ENCODE measurements around the gene MMUT.
"Not testable (repeated sequence)": the region's sequence is repeated elsewhere in the genome, so short reads cannot be mapped to it uniquely, and the experiment has no call there.

The MMUT gene

DNA sequence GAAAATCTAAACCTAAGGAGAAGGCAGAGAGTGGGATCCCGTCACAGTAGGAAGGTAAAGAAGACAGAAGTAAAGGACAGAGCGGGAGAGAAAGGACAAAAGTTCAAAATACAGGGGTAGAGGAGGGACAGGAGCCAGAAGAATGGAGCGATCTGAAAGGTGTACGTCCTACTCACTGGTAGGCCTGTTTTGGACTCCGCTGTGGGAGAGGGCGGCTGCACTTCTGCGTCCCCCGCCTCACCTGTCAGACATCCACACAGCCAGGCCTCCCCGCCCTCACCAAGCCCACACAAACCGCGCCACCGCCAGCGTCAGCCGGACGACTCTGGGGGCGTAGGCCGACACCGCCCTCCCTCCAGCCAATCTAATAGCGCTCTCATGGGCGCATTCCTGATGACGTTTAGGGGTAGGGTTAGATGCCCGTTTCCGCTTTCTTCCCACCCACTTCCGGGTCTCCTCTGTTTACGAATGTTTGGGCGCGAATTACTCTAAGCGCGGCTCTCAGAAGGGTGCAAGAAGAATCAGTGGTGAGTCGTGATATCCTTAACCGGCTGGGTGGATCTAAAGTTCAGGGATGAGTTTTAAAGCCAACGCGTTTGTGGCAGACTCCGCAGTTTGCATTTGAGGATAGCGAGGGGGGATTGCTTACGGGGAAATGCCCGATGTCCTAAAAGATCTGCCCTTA, at the start of gene MMUT, which contains the start of gene CENPQ:
Gene MMUT (minus strand): TSS at position 327 of the 685 bp plus-strand sequence. CDS start 3,787 bp downstream, outside the sequence.
Gene CENPQ (plus strand): TSS at position 444 of the 685 bp plus-strand sequence. CDS start 6,807 bp downstream, outside the sequence.
- DNase-seq (ENCODE audit: low read depth), result peak; percentile 78

DNA sequence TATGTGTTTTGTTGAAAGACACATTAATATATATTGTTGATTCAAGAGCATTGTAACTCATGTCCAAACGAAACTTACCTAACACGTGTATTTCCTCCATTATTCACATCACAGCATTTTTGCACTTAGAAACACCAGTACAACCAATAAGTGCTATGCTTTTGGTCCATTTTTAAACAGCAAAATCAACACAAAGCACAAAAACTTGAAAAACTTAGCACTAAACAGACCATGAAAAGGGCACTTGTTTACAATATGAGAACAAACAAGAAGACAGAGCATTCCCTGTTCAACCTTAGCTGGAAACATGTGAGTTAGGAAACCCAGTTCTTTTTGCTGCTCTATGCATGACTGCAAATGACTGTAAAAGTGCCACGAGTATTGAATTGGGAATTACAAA, 46.3 kb upstream of the MMUT start:
- no peak for DNase-seq (ENCODE audit: low read depth)

DNA sequence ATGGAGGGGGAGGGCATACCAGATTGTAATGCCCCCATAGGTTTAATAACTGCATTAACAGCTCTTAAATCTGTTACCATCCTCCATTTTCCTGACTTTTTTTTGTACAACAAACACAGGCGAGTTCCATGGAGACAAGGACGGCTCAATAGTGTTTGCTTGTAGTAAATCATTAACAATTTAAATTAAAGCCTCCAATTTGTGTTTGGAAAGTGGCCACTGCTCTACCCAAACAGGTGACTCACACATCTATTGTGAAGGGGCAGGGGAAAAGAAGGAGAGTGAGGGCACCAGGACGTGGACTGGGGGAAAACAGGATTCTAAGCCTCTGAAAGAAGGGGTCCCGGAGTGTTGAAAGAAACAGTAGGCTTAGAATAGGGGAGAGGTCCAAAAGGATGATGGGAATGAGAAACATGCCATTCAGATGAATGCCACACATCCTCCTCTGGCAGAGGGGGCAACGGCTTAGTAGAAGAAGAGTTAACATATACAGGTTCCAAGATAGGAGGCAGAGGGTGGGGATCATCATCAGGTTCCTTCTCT, 43.6 kb upstream of the MMUT start:
- no peak for DNase-seq (ENCODE audit: low read depth)

DNA sequence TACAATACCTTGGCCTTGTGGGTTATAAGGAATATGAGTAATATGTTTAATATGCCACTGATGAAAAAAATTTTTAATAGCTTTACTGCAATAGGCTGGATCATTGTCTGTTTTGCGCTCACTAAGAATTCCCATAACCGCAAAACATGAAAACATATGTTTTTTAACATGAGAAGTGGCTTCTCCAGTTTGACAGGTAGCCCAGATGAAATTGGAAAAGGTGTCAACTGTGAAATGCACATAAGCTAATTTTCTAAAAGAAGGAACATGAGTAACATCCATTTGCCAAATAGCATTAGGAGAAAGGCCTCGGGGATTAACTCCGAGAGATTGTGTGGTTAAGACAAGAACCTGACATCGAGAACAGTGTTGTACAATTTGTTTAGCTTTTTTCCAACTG, 41.6 kb upstream of the MMUT start:
- no peak for DNase-seq (ENCODE audit: low read depth)

DNA sequence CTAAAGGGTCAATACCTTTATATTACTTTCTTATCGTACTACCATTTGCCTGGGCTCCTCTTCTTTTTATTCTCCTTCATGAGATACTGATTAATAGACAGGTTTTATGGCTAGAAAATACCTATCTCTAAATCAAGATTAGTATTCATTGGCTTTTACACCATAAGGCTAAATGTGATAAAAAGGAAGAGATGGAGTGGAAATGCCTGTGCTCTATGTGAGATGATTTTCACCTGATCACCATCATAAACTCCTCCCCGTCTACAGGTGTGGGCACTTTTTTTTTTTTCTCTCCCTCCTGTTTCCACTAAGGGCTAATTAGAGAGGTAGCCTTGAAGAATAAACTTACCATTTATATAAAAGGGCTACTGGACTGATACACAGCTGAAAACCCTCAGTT, 36.6 kb upstream of the MMUT start, which contains the start of gene GLYATL3:
Gene GLYATL3 (plus strand): TSS at position 301 of the 400 bp plus-strand sequence. CDS start 12,068 bp downstream, outside the sequence.
- DNase-seq (ENCODE audit: low read depth), result no peak

DNA sequence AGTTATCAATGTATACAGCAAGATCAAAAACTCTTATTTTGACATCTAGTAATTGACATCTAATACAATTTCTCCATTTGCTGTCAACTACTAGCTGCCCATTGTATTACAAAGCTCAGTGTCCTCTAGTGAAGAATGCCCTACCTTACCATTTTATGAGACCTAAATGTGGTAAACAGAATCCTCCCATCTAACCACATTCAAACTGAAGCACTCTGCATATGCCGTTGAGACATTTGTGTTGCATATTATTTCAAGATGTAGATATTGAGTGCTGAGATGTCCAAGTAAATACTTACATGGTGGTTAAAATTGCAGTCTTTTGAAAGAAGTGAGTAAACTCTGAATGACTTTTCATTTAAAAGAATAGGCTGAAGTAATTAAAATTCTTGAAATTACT, 36.1 kb upstream of the MMUT start:
- DNase-seq (ENCODE audit: low read depth), result no peak

DNA sequence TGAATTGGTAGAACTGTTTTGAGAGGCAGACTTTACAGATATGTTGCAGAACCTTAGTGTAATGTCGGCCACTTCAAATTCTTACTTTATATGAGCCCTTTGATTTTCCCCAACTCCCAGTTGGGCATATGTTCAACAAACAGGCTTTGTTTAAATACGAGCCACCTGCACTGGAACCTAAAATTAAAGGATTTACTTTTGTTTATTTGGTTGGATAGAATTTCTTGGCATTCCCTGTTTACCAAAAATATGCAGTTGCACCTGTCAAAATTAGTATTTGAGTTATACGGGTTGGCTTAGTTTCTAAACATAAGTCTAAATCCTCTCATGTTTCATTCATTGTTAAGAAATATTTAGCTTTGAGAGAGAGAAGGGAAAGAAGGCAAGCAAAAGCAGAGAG, 34.3 kb upstream of the MMUT start:
- no peak for DNase-seq (ENCODE audit: low read depth)

DNA sequence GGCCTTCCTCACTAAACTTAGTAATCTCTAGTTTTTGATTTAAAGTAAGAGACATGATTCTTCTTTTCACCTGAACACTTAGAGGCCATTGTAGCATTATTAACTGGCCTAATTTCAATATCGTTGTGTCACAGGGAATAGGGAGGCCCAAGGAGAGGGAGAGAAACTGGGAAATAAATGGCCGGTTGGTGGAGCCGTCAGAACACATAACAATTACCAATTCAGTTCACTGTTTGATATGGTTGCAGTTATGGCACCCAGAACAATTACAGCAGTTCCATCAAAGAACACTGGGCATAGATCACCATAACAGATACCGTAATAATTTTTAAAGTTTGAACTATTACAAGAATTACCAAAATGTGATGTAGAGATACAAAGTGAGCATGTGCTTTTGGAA, 27.6 kb upstream of the MMUT start:
- DNase-seq (ENCODE audit: low read depth), result no peak

DNA sequence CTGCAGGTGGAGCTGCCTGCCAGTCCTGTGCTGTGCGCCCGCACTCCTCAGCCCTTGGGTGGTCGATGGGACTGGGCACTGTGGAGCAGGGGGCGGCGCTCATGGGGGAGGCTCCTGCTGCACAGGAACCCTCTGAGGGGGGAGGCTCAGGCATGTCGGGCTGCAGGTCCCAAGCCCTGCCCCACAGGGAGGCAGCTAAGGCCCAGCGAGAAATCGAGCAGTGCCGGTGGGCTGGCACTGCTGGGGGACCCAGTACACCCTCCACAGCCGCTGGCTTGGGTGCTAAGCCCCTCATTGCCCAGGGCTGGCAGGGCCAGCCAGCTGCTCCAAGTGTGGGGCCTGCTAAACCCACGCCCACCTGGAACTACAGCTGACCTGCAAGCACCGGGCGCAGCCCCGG, 20.3 kb upstream of the MMUT start:
- not testable (repeated sequence) for DNase-seq (ENCODE audit: low read depth)

DNA sequence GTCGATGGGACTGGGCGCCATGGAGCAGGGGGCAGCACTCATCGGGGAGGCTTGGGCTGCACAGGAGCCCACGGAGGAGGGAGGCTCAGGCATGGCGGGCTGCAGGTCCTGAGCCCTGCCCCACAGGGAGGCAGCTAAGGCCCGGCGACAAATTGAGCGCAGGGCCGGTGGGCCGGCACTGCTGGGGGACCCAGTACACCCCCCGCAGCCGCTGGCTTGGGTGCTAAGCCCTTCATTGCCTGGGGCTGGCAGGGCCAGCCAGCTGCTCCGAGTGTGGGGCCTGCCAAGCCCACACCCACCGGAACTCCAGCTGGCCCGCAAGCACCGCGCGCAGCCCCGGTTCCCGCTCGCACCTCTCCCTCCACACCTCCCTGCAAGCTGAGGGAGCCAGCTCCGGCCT, 18.8 kb upstream of the MMUT start:
- not testable (repeated sequence) for DNase-seq (ENCODE audit: low read depth)

DNA sequence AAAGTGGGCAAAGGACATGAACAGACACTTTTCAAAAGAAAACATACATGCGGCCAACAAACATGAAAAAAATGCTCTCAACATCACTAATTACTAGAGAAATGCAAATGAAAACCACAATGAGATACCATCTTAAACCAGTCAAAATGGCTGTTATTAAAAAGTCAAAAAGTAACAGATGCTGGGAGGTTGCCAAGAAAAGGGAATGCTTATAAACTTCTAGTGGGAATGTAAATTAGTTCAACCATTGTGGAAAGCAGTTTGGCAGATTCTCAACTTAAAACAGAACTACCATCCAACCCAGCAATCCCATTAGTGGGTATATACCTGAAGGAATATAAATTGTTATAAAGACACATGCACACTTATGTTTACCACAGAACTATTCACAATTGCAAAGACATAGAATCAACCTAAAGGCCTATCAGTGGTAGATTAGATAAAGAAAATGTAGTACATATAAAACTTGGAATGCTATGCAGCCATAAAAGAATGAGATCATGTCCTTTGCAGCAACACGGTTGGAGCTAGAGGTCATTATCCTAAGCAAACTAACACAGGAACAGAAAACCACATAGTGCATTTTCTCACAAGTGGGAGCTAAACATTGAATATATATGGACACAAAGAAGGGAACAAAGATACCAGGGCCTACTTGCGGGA, 16.4 kb upstream of the MMUT start:
- DNase-seq (ENCODE audit: low read depth), result no peak

DNA sequence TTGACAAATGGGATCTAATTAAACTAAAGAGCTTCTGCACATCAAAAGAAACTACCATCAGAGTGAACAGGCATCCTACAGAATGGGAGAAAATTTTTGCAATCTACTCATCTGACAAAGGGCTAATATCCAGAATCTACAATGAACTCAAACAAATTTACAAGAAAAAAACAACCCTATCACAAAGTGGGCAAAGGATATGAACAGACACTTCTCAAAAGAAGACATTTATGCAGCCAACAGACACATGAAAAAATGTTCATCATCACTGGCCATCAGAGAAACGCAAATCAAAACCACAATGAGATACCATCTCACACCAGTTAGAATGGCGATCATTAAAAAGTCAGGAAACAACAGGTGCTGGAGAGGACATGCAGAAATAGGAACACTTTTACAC, 13.5 kb upstream of the MMUT start:
- DNase-seq (ENCODE audit: low read depth), result not testable (repeated sequence)

DNA sequence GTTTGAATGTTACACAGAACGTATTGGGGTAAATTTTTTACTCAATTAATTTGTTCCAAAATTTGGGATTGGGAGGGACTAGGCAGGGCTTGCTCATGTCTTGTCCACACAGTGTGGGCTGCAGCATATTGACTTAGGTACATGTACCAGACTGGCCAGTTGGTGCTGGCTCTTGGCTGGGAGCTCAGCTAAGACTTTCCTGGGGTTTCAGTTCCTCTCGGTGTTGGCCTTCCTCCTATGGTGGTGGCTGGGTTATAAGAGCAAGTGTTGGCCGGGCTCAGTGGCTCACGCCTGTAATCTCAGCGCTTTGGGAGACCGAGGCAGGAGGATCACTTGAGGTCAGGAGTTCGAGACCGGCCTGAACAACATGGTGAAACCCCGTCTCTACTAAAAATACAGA, 5.0 kb upstream of the MMUT start:
- DNase-seq (ENCODE audit: low read depth), result no peak

DNA sequence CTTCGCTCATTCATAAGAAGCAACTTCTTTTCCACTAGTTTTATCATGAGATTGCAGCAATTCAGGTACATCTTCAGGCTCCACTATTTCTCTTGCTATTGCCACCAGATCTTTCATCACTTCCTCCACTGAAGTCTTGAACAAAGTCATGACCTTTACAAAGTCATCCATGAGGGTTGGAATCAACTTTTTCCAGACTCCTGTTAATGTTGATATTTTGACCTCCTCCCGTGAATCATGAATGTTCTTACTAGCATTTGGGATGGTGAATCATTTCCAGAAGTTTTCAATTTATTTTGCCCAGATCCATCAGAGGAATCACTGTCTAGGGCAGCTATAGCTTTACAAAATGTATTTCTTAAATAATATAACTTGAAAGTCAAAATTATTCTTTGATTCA, 1.6 kb upstream of the MMUT start:
- no peak for DNase-seq (ENCODE audit: low read depth)

DNA sequence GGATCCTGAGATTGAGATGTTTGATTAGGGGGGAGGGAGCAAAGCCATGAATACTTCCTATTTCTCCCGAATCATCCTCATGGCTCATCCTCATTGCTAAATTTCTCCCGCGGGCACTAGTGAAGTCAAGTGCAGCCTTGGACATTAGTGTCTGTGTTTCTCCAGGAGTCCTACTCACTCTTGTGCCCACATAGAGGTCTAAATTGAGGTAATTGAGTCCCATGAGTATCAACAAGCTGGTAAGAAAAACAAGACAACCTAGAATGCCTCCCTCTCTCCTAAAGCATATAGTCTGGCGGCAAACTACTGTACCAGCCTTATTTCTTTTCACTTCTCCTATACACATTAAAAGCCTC, 537 bp upstream of the MMUT start:
- DNase-seq (ENCODE audit: low read depth), result no peak

DNA sequence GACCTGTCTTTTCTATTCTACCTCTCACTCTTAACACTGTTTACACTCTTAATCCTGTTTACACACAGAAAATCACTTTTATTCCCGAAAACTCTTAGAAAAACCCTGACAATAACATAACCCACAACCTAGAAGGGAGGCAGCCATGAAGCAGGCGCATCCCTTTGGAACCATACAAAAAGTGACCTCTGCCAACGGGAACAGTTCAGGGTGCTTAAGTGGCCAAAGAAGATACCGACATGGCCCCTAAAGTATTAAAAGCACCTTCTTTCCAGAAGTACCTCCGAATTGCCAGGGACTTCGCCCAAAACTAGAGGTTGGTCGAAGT, 490 bp downstream of the MMUT start:
- DNase-seq (ENCODE audit: low read depth), result no peak

DNA sequence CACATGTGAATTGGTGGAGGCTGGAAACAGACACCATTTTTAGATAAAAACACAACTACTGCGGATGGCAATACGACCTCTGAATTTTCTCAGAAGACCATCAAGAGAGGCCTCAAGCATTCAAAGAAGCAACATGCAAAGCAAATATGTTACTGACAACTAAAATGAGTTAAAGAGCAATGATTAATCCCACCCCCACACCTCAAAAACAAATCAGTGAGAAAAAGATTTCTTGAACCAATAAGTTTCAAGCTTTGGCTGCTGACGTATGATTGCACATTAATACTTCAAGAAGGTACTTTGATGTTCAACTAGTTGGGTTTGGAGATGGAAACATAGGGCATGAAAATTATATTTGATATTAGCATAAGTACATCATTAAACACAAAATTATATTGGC, 982 bp downstream of the MMUT start:
- DNase-seq (ENCODE audit: low read depth), result no peak

DNA sequence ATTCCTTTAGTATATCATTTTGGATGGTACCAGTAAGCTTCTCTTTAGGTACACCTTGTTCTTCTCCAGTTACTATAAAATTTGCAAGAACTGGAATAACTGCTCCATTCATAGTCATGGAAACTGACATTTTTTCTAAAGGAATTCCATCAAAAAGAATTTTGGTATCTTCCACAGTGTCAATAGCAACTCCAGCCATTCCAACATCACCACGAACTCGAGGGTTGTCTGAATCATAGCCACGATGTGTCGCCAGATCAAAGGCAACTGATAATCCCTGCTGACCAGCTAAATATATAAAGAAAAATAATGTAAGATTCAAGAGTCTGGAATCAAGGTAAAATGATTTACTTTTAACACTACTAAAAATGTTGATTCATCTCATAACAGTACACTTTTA, 5.3 kb downstream of the MMUT start:
- DNase-seq (ENCODE audit: low read depth), result no peak

DNA sequence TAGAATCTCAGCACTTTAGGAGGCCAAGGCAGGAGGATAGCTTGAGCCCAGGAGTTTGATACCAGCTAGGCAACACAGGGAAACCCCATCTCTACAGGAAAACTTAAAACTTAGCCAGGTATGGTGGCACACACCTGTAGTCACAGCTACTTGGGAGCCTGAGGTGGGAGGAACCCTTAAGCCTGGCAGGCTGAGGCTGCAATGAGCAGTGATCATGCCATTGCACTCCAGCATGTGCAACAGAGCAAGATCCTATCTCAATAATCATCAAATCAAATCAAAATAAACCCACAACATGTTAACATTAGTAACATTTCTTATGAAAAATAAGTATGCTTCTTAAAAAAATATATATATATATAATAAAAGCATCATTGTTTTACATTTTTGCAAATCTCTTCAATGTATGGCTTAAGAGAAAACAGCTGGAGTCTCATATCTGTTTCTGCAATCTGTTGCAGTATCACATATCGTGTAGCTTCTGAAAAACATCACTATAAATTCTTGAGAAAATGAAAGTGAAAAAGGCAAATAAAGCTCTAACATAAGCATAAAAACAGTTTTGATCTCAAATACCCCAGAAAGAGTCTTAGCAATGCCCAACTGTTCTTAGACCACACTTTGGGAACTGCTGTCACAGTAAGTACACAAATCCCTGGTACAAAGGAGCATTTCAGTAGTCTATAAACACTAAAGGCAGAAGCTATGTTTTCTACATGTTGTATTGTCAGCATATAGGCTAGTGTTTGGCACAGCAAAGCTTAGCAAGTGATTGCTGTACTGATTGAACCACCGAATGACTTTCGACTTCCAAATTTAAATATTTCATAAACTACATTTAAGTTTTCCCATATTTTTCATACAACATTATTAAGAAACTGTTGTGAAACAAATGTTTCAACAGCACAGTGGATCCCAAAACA, 8.0 kb downstream of the MMUT start:
- DNase-seq (ENCODE audit: low read depth), result no peak

DNA sequence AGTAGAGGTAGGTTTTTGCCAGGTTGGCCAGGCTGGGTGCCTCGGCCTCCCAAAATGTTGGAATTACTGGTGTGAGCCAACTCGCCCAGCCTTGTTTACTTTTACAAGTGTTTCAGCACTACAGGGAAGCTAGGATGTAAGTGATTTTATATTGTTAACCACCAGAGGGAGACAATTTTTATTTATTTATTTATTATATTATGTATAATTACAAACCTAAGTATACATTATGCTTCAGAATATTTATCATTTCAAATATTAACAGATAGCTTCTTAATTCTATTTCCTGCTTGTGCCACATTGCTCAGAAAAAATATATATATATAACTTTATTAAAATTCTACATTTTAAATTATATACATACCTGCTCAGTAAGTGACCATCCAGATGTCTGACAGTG, 9.8 kb downstream of the MMUT start:
- no peak for DNase-seq (ENCODE audit: low read depth)

DNA sequence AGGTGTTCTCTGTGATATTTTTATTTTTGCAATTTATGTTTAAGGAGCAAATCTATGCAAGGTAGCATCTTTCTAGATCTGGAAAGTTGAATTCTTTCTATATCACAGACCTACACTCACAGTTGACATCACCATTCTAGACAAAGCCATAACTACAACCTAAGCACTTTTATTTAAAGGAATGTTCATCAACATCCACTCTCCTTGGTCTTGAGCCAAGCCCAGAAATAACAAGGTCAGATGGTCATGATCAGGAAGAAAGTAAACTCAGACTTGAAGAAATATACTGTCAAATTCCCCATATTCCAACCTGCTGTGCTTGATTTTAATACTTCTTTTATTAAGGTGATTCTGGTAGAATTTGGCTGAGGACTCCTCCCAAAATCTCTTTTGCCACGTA, 32.2 kb downstream of the MMUT start:
- DNase-seq (ENCODE audit: low read depth), result no peak

DNA sequence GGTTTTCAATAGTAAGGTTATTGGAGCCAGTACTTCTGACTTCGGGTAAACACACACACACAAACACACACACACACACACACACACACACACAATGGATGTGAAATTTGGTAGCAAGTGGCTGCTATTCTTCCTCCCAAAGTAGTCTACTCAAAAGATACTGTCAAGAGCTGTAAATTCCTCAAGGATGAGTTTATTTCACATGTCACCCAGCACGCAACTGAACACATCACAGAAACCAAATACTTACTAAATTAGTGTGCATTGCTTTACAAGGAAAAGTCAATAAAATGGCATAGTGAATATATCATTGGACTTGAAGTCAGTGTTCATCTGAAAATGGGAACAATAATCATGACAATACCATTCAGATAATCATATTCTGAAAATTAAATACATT, 32.9 kb downstream of the MMUT start:
- DNase-seq (ENCODE audit: low read depth), result peak; percentile 6

DNA sequence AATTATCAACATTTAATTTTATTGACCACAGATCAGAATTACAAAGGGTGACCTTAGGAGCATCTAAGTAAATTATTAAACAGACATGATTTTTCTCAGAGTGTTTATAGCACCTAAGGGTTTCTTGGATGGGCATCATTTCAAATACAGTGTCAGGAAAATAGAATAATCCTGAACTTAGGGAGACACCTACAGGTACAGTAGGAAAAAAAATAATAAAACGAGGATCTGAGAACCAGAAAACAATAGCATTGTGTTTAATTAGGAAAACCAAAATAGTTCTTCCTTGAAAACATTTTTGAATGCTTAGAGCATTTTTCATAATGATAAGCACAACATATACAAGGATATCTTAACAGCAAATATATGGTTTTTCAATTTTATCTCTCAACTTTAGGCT, 39.2 kb downstream of the MMUT start:
- DNase-seq (ENCODE audit: low read depth), result no peak
